Measurements from ENCODE around the gene DTX3.
A peak's percentile ranks its signal among the peaks of the same experiment; 100 is the strongest.

The DTX3 gene

DNA sequence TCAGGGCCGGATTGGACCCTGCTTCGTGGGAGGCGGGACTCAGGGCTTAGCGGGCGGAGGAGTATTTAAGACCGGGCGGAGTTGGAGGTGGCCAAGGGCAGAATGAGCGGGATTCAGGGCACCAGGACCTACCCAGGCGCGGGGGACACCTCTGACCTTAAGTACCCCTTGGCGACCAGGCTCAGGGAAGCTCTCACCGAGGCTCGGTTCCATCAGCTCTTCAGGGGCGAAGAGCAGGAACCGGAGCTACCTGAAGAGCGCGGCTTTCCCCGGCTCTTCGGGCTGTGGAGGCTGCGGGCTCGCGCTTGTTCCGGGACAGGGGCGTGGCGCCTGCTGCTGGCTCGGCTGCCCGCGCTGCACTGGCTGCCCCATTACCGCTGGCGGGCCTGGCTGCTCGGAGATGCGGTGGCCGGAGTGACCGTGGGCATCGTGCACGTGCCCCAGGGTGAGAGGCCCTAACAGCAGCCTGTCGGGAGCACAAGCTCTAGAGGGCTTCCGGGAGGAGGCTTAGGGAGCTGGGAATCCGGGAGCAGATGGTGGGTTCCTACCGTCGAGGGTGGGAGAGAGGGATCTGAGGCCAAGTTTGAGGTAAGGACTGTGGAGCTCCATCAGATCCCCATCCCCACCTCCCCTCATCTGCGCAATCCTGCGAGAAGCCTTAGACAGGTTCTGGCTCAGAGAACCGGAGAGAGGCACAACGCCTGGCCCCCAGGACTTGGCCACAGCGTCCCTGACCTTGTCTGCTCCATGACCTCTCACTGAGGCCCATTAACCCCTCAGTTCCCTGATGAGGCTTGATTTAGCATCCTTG is 15.0 kb downstream of the DTX3 start:
- TF ChIP-seq, protein P1, sequence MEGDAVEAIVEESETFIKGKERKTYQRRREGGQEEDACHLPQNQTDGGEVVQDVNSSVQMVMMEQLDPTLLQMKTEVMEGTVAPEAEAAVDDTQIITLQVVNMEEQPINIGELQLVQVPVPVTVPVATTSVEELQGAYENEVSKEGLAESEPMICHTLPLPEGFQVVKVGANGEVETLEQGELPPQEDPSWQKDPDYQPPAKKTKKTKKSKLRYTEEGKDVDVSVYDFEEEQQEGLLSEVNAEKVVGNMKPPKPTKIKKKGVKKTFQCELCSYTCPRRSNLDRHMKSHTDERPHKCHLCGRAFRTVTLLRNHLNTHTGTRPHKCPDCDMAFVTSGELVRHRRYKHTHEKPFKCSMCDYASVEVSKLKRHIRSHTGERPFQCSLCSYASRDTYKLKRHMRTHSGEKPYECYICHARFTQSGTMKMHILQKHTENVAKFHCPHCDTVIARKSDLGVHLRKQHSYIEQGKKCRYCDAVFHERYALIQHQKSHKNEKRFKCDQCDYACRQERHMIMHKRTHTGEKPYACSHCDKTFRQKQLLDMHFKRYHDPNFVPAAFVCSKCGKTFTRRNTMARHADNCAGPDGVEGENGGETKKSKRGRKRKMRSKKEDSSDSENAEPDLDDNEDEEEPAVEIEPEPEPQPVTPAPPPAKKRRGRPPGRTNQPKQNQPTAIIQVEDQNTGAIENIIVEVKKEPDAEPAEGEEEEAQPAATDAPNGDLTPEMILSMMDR (conservative IDR thresholded peaks at IDR 0.05; ENCODE audit: low read depth, low read length): no peak
- H3K9ac ChIP-seq: no peak overlapping the region
- no peaks in the 10 kb centered on the region for H3K79me2 ChIP-seq (ENCODE audit: insufficient read depth, low read depth)
- peaks cover 18% of the 10 kb centered on the region for H3K27me3 ChIP-seq (ENCODE audit: insufficient read depth, low read depth)
- no peak overlapping the region for H3K4me3 ChIP-seq (IDR thresholded peaks at IDR 0.05; ENCODE audit: insufficient read depth, low read depth, low read length)
- H2AFZ ChIP-seq (ENCODE audit: low read depth): no peak overlapping the region
- H3K27ac ChIP-seq: no peak overlapping the region
- no peaks in the 10 kb centered on the region for H4K20me1 ChIP-seq (ENCODE audit: insufficient read depth)
- peaks cover 15% of the 10 kb centered on the region for H3K4me1 ChIP-seq (ENCODE audit: low read depth, poor library complexity, severe bottlenecking)
- no peak overlapping the region for H3K4me2 ChIP-seq
- H3K36me3 ChIP-seq (ENCODE audit: insufficient read depth): no peaks in the 10 kb centered on the region

DNA sequence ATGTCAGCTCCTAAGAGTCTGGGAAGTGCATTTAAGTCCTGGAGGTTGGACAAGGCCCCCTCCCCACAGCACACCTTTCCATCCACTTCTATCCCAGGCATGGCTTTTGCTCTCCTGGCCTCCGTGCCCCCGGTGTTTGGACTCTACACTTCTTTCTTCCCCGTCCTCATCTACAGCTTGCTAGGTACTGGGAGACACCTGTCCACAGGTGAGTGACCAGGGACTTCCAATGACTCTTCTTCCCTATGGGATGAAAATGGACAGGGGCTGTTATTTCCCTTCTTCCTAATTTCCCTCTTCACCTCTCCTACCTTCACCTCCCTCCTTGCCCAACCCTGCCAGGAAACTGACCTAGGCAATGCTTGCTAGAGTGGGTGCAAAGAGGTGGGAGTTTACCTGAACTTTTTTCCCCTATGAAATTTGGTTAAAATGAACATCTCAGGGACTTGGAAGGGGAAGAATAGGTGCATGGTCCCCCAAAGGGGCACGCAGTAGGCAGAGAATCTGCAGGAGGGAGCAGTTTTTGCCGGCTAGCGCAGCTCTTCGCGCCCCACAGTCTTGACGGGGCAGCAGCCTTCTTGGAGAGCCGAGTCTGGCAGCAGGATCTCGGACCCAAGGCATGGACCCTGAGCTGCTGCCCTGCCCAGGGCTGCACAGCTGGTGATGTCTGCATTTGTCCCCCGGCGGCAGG is 15.8 kb downstream of the DTX3 start:
- H3K9ac ChIP-seq: no peak overlapping the region
- H2AFZ ChIP-seq (ENCODE audit: low read depth): no peak overlapping the region
- H4K20me1 ChIP-seq (ENCODE audit: insufficient read depth): no peaks in the 10 kb centered on the region
- H3K36me3 ChIP-seq (ENCODE audit: insufficient read depth): no peaks in the 10 kb centered on the region
- H3K79me2 ChIP-seq (ENCODE audit: insufficient read depth, low read depth): no peaks in the 10 kb centered on the region
- no peak overlapping the region for H3K27ac ChIP-seq
- peaks cover 7% of the 10 kb centered on the region for H3K4me1 ChIP-seq (ENCODE audit: low read depth, poor library complexity, severe bottlenecking)
- TF ChIP-seq, protein P1 (conservative IDR thresholded peaks at IDR 0.05; ENCODE audit: low read depth, low read length): no peak
- H3K4me3 ChIP-seq (IDR thresholded peaks at IDR 0.05; ENCODE audit: insufficient read depth, low read depth, low read length): no peak overlapping the region
- H3K27me3 ChIP-seq (ENCODE audit: insufficient read depth, low read depth): peaks cover 18% of the 10 kb centered on the region
- H3K4me2 ChIP-seq: no peak overlapping the region

DNA sequence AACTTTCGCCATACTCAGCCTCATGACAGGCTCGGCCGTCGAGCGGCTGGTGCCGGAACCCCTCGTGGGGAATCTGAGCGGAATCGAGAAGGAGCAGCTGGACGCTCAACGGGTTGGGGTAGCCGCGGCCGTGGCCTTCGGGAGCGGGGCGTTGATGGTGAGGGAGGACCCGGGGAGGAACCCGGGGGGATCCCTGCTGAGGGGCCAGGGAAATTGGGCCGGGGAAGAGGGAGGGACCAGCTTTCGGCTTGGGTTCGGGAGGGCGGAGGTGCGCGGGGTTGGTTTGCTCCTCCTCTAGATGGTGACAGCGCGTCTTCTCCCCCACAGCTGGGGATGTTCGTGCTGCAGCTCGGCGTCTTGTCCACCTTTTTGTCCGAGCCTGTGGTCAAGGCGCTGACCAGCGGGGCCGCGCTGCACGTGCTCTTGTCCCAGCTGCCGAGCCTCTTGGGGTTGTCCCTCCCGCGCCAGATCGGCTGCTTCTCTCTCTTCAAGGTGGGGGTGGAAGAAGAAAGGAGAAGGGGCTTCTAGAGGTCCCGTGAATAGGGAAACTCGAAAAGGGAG is 16.4 kb downstream of the DTX3 start:
- Histone ChIP-seq H3K9ac (peak overlapping the region; percentile 39; the same call in 1 of the 2 replicates), H4K20me1 (ENCODE audit: insufficient read depth) (no peaks in the 10 kb centered on the region), H3K79me2 (ENCODE audit: insufficient read depth, low read depth) (no peaks in the 10 kb centered on the region), H3K4me3 (IDR thresholded peaks at IDR 0.05; ENCODE audit: insufficient read depth, low read depth, low read length) (no peak overlapping the region), H3K4me2 (peak overlapping the region; percentile 77), H3K4me1 (ENCODE audit: low read depth, poor library complexity, severe bottlenecking) (peaks cover 5% of the 10 kb centered on the region), H3K27me3 (ENCODE audit: insufficient read depth, low read depth) (peaks cover 18% of the 10 kb centered on the region), H3K36me3 (ENCODE audit: insufficient read depth) (no peaks in the 10 kb centered on the region), H3K27ac (no peak overlapping the region), H2AFZ (ENCODE audit: low read depth) (peak overlapping the region; percentile 82)
- TF ChIP-seq, protein P1 (conservative IDR thresholded peaks at IDR 0.05; ENCODE audit: low read depth, low read length): no peak

DNA sequence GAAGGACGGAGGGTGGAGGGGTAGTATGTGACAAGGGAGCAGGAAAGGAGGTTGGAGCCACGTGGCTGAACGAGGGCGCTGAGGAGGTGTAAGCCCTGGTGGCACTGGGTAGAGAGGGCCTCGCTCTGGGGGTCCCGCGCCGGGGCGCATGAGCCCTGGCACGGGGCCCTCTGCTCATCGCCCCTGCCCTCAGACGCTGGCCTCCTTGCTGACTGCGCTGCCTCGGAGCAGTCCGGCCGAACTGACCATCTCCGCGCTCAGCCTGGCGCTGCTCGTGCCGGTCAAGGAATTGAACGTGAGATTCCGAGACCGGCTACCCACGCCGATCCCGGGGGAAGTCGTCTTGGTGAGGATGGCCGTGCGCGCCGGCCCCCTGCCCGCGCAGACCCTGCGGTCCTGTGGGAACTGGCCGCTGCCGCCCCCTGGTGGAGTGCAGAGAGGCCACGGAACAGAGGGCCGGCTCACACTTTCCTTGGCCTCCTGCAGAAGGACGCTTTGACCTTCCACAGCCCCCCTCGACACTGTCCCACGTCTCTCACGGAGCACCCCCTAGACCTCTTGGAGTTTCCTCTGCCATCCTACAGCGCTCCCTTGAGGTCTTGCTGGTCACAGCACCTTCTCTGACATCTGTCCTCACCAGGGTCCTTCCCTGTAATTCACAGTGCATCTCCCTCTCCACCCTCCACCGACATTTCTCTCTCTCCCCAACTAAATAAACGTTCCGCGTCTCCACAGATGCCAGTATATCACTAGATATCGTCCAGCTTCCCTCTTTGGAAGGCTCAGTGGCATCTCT is 17.1 kb downstream of the DTX3 start:
- no peaks in the 10 kb centered on the region for H3K36me3 ChIP-seq (ENCODE audit: insufficient read depth)
- H3K27ac ChIP-seq: no peak overlapping the region
- H4K20me1 ChIP-seq (ENCODE audit: insufficient read depth): no peaks in the 10 kb centered on the region
- H3K79me2 ChIP-seq (ENCODE audit: insufficient read depth, low read depth): no peaks in the 10 kb centered on the region
- peak overlapping the region; percentile 82 for H2AFZ ChIP-seq (ENCODE audit: low read depth)
- H3K4me2 ChIP-seq: peak overlapping the region; percentile 77
- peak overlapping the region; percentile 39 for H3K9ac ChIP-seq
- no peak overlapping the region for H3K4me3 ChIP-seq (IDR thresholded peaks at IDR 0.05; ENCODE audit: insufficient read depth, low read depth, low read length)
- peaks cover 5% of the 10 kb centered on the region for H3K4me1 ChIP-seq (ENCODE audit: low read depth, poor library complexity, severe bottlenecking)
- peaks cover 18% of the 10 kb centered on the region for H3K27me3 ChIP-seq (ENCODE audit: insufficient read depth, low read depth)
- TF ChIP-seq, protein P1 (conservative IDR thresholded peaks at IDR 0.05; ENCODE audit: low read depth, low read length): peak; percentile 99
